H1 (cell line): ENCODE results near the gene ZNF106. TPM values are rescaled to one million over a fixed set of nuclear protein-coding genes. Genes with fewer than 3 reads are reported as not detected.

ENCODE experiments used
- CTCF ChIA-PET: fragments of 300-600 bp; sonication (Branson Sonifier 250); formaldehyde crosslinking; loops from one replicate; lab custom pipeline; 2021; ENCODE audit not compliant: partially characterized antibody; lab: Charles Lee
- POLR2A ChIA-PET: fragments of 300-600 bp; sonication (Branson Sonifier 250); formaldehyde crosslinking; loops from one replicate; lab custom pipeline; 2021; ENCODE audit warnings: inconsistent platforms; ENCODE audit not compliant: partially characterized antibody; lab: Charles Lee
- DNase-seq, 2 experiments: peaks; one replicate each; pipeline versions ENCODE4 v3.0.0 to v3.0.0-alpha.2; 2010 to 2022; ENCODE audit warnings: low spot score in 2 of 2, low read depth in 1 of 2, mixed read lengths in 1 of 2
- FAIRE-seq: peaks from 2 replicates; lab custom pipeline; 2011; peaks lifted over from hg19 to GRCh38; lab: Jason Lieb, UNC
- H2AFZ ChIP-seq: 2 replicates; pipeline ENCODE4 v1.8.1; 2012; ENCODE audit warnings: low read length, inconsistent platforms
- H2AK5ac ChIP-seq: 2 replicates; pipeline ENCODE4 v1.6.1; 2013; ENCODE audit warnings: low read depth, low read length
- H2BK120ac ChIP-seq: replicated peaks from 2 replicates; pipeline ENCODE3; 2013; ENCODE audit warnings: low read depth, low read length, inconsistent platforms
- H2BK12ac ChIP-seq: 2 replicates; pipeline ENCODE4 v1.6.1; 2013; ENCODE audit warnings: low read depth, low read length
- H2BK15ac ChIP-seq: 2 replicates; pipeline ENCODE4 v1.6.1; 2013; ENCODE audit warnings: low read length
- H2BK20ac ChIP-seq: 2 replicates; pipeline ENCODE4 v1.6.1; 2013; ENCODE audit warnings: low read length
- H2BK5ac ChIP-seq: 2 replicates; pipeline ENCODE4 v1.6.1; 2013; ENCODE audit warnings: low read depth, low read length
- H3K14ac ChIP-seq: 2 replicates; pipeline ENCODE4 v1.6.1; 2013; ENCODE audit warnings: inconsistent platforms; ENCODE audit not compliant: insufficient read length
- H3K18ac ChIP-seq: 2 replicates; pipeline ENCODE4 v1.6.1; 2013; ENCODE audit warnings: low read length; ENCODE audit errors: extremely low read depth
- H3K23ac ChIP-seq: 2 replicates; pipeline ENCODE4 v1.6.1; 2013; ENCODE audit warnings: inconsistent platforms; ENCODE audit not compliant: insufficient read length
- H3K23me2 ChIP-seq: 2 replicates; pipeline ENCODE4 v1.6.1; 2013; ENCODE audit warnings: low read depth, low read length
- H3K27ac ChIP-seq: 2 replicates; pipeline ENCODE4 v1.6.1; 2011; ENCODE audit warnings: low read depth, low read length, inconsistent platforms
- H3K27me3 ChIP-seq, 4 experiments: replicated peaks in 1 of 4; 1 replicate in 1 of 4; 2 replicates in 3 of 4; pipeline versions ENCODE4 v1.6.1 to v1.8.1; 2011 to 2013; ENCODE audit warnings: low read length in 3 of 4, mild to moderate bottlenecking in 3 of 4, inconsistent platforms in 2 of 4, mixed read lengths in 2 of 4, moderate library complexity in 1 of 4; ENCODE audit not compliant: control insufficient read depth in 3 of 4, insufficient read depth in 3 of 4; ENCODE audit errors: extremely low read depth in 1 of 4
- H3K36me3 ChIP-seq, 4 experiments: 2 replicates each; pipeline versions ENCODE4 v1.6.1 to v1.8.1; 2011 to 2013; ENCODE audit warnings: mild to moderate bottlenecking in 4 of 4, low read length in 3 of 4, moderate library complexity in 2 of 4, control low read depth in 1 of 4, inconsistent platforms in 1 of 4; ENCODE audit not compliant: insufficient read depth in 4 of 4, control insufficient read depth in 2 of 4
- H3K4ac ChIP-seq: replicated peaks from 2 replicates; pipeline ENCODE3; 2013; ENCODE audit warnings: low read length, low read depth, mixed read lengths, inconsistent platforms; ENCODE audit not compliant: insufficient read length
- H3K4me1 ChIP-seq, 4 experiments: replicated peaks in 1 of 4; 1 replicate in 1 of 4; 2 replicates in 3 of 4; pipeline versions ENCODE4 v1.6.1 to v1.8.1; 2011 to 2013; ENCODE audit warnings: low read length in 3 of 4, inconsistent platforms in 2 of 4, mixed read lengths in 1 of 4; ENCODE audit not compliant: insufficient read depth in 4 of 4, control insufficient read depth in 3 of 4
- H3K4me2 ChIP-seq, 2 experiments: 2 replicates each; pipeline versions ENCODE4 v1.6.1 to v1.8.1; 2011 to 2013; ENCODE audit warnings: low read depth in 2 of 2, low read length in 2 of 2, control low read depth in 1 of 2, inconsistent platforms in 1 of 2, mild to moderate bottlenecking in 1 of 2; ENCODE audit not compliant: insufficient read depth in 1 of 2
- H3K4me3 ChIP-seq, 4 experiments: fragments of 200-600, 300-600 bp in 1 of 4; sonication (generic), shearing (Covaris generic), sonication (Bioruptor Twin) in 1 of 4; 2 replicates each; pipeline versions ENCODE4 v1.5.1 to v1.8.1; 2011 to 2016; ENCODE audit warnings: low read length in 4 of 4, low read depth in 3 of 4, control low read depth in 2 of 4, inconsistent platforms in 2 of 4, mild to moderate bottlenecking in 2 of 4, mixed read lengths in 1 of 4, moderate library complexity in 1 of 4; ENCODE audit not compliant: insufficient read depth in 2 of 4; ENCODE audit errors: extremely low read depth in 1 of 4
- H3K56ac ChIP-seq: replicated peaks from 2 replicates; pipeline ENCODE3; 2013; ENCODE audit warnings: low read depth, mild to moderate bottlenecking, mixed read lengths, low read length, inconsistent platforms; ENCODE audit not compliant: insufficient read length
- H3K79me1 ChIP-seq: 2 replicates; pipeline ENCODE4 v1.6.1; 2013; ENCODE audit warnings: low read depth, low read length, control low read depth
- H3K79me2 ChIP-seq, 2 experiments: 2 replicates each; pipeline versions ENCODE4 v1.6.1 to v1.8.1; 2012 to 2013; ENCODE audit warnings: low read length in 2 of 2, mild to moderate bottlenecking in 2 of 2, inconsistent platforms in 1 of 2; ENCODE audit not compliant: insufficient read depth in 2 of 2, control insufficient read depth in 1 of 2
- H3K9ac ChIP-seq, 4 experiments: replicated peaks in 1 of 4; 1 replicate in 1 of 4; 2 replicates in 3 of 4; pipeline versions ENCODE4 v1.6.1 to v1.8.1; 2011 to 2013; ENCODE audit warnings: low read depth in 3 of 4, low read length in 3 of 4, control low read depth in 2 of 4, mild to moderate bottlenecking in 2 of 4, moderate library complexity in 2 of 4, inconsistent platforms in 1 of 4; ENCODE audit errors: extremely low read depth in 1 of 4
- H3K9me3 ChIP-seq, 2 experiments: 2 replicates each; pipeline versions ENCODE4 v1.6.1 to v1.8.1; 2012 to 2013; ENCODE audit warnings: mild to moderate bottlenecking in 2 of 2, moderate library complexity in 2 of 2, control low read depth in 1 of 2, inconsistent platforms in 1 of 2, low read depth in 1 of 2, low read length in 1 of 2, mixed read lengths in 1 of 2; ENCODE audit not compliant: insufficient read depth in 2 of 2
- H4K20me1 ChIP-seq, 2 experiments: replicated peaks in 1 of 2; 2 replicates each; pipeline versions ENCODE3 to v1.8.1; 2011 to 2013; ENCODE audit warnings: inconsistent platforms in 2 of 2, low read length in 2 of 2, mild to moderate bottlenecking in 1 of 2; ENCODE audit not compliant: insufficient read depth in 2 of 2, control insufficient read depth in 1 of 2
- H4K5ac ChIP-seq: 2 replicates; pipeline ENCODE4 v1.6.1; 2013; ENCODE audit warnings: low read length, low read depth, mixed read lengths, inconsistent platforms; ENCODE audit not compliant: insufficient read length
- H4K8ac ChIP-seq: 2 replicates; pipeline ENCODE4 v1.8.0; 2013; ENCODE audit warnings: mild to moderate bottlenecking, moderate library complexity, low read length, inconsistent platforms; ENCODE audit not compliant: insufficient read depth; ENCODE audit errors: extremely low read depth
- H4K91ac ChIP-seq: replicated peaks from 2 replicates; pipeline ENCODE3; 2013; ENCODE audit warnings: low read length, mixed read lengths, inconsistent platforms; ENCODE audit not compliant: insufficient read length
- ATF2 ChIP-seq: IDR thresholded peaks from 2 replicates; pipeline ENCODE4 v1.6.1; 2012; ENCODE audit warnings: low read length, inconsistent platforms
- BACH1 ChIP-seq: IDR thresholded peaks from 2 replicates; pipeline ENCODE4 v1.6.1; 2012; ENCODE audit warnings: low read length, improper control_type of control experiment
- EP300 ChIP-seq, 2 experiments: IDR thresholded peaks; 1 replicate in 1 of 2; 2 replicates in 1 of 2; pipeline ENCODE4 v1.6.1; 2011 to 2012; ENCODE audit warnings: low read depth in 2 of 2, low read length in 2 of 2, mild to moderate bottlenecking in 2 of 2, borderline replicate concordance in 1 of 2, inconsistent platforms in 1 of 2, moderate library complexity in 1 of 2
- GABPA ChIP-seq: IDR thresholded peaks from 2 replicates; pipeline ENCODE4 v1.6.1; 2011; ENCODE audit warnings: mild to moderate bottlenecking, low read length, moderate library complexity, borderline replicate concordance; ENCODE audit not compliant: insufficient read depth
- KDM4A ChIP-seq: IDR thresholded peaks from one replicate; pipeline ENCODE4 v1.7.1; 2012; ENCODE audit warnings: low read depth, mild to moderate bottlenecking, moderate library complexity, low read length, inconsistent platforms; ENCODE audit not compliant: severe bottlenecking
- NRF1 ChIP-seq: IDR thresholded peaks from 2 replicates; pipeline ENCODE4 v1.6.1; 2011; ENCODE audit warnings: mild to moderate bottlenecking, low read depth, low read length, improper control_type of control experiment
- PHF8 ChIP-seq: fragments of 200-600 bp; sonication (generic); conservative IDR thresholded peaks from 2 replicates; pipeline ENCODE4 v1.7.1; 2012; ENCODE audit warnings: low read depth, mild to moderate bottlenecking, inconsistent platforms, low read length, moderate library complexity
- RFX5 ChIP-seq: IDR thresholded peaks from 2 replicates; pipeline ENCODE4 v1.6.1; 2011; ENCODE audit warnings: low read depth, low read length, improper control_type of control experiment, borderline replicate concordance
- RNF2 ChIP-seq: fragments of 200-900, 300-1000 bp; sonication (generic); IDR thresholded peaks from 2 replicates; pipeline ENCODE4 v1.7.1; 2016; ENCODE audit warnings: borderline replicate concordance, low read depth, mild to moderate bottlenecking, antibody characterized with exemption, low read length; ENCODE audit not compliant: poor library complexity, severe bottlenecking; ENCODE audit errors: missing control alignments
- WGBS, 2 experiments: shearing (Covaris generic) in 1 of 2; methylation state at CpG; one replicate each; pipeline versions ENCODE4 v1.1.6 to v1.1.7; 2013 to 2015; ENCODE audit warnings: low lambda C conversion rate in 2 of 2, mixed read lengths in 2 of 2, inconsistent platforms in 1 of 2, low coverage in 1 of 2, missing lambda C conversion rate in 1 of 2; ENCODE audit not compliant: insufficient replicate concordance in 2 of 2, insufficient coverage in 1 of 2, insufficient read length in 1 of 2; ENCODE audit errors: extremely low coverage in 1 of 2, missing lambda C conversion rate in 1 of 2; 5-methylcytosine and 5-hydroxymethylcytosine counted together
- polyA plus RNA-seq, 7 experiments: library from polyadenylated mRNA; depleted of rRNA in 3 of 7; stranded (reverse) in 5 of 7; unstranded in 2 of 7; fragments of >200 nt in 5 of 7; fragments of 200-250 nt in 2 of 7; gene quantifications; 1 replicate in 5 of 7; 2 replicates in 1 of 7; 4 replicates in 1 of 7; pipeline versions ENCODE4 v1.2.1 to v1.2.3, GENCODE V29; 2011 to 2013; ENCODE audit warnings: missing spikeins in 2 of 7, mixed read lengths in 2 of 7
- total RNA-seq: library from RNA; stranded (reverse); fragmentation: NEBNext Ultra II Directional; extraction: Animal tissue kit (Norgen Biotek cat#: 25700); gene quantifications from 2 replicates; pipeline ENCODE4 v1.2.1, GENCODE V29; 2021

The ZNF106 gene
- total and polyA plus RNA-seq, 2 of the 8 experiments (the other 6 are each of a cell fraction or from before 2014, with no cell fraction given) = 18.2 to 62.0 TPM

- H3K23me2 ChIP-seq = peaks cover 12% of the 10 kb centered on the region; the same call in 1 of the 2 replicates
- H3K9ac ChIP-seq = peak overlapping the region; percentile 76 to 91 (median 82)
- H3K79me1 ChIP-seq = no peaks in the 10 kb centered on the region
- H4K20me1 ChIP-seq = peaks cover 0 to 2% of the 10 kb centered on the region in 2 experiments
- peak overlapping the region; percentile 88 for H3K27ac ChIP-seq
- ChIA-PET POLR2A (interaction anchor here (0.8 to 2.0 kb wide), 7 partner anchors 8 to 218 kb away, joined by 3 to 6 read pairs (median 4); partner anchors contain the start of genes GANC and TMEM87A), CTCF (interaction anchor here (0.6 to 1.7 kb wide), 6 partner anchors 8 to 1267 kb away, joined by 3 to 4 read pairs (median 4); no protein-coding TSS in a partner anchor)
- FAIRE-seq = no peak
- no peaks in the 10 kb centered on the region for H3K9me3 ChIP-seq
- H4K8ac ChIP-seq = no peak overlapping the region
- H3K23ac ChIP-seq = no peak overlapping the region
- H2BK12ac ChIP-seq = no peak overlapping the region; the same call in 1 of the 2 replicates
- H4K91ac ChIP-seq = no peak overlapping the region
- H3K36me3 ChIP-seq = no peaks in the 10 kb centered on the region
- peak overlapping the region; percentile 72 for H2BK5ac ChIP-seq
- H3K4me3 ChIP-seq = peak overlapping the region; percentile 72 to 88 (median 82); a peak in 7 of 8 replicates
- peaks cover 0 to 27% of the 10 kb centered on the region in 2 experiments; a peak in 2 of 4 replicates for H3K79me2 ChIP-seq
- H2BK20ac ChIP-seq = no peak overlapping the region
- peak overlapping the region; percentile 71 to 79 for H3K4me2 ChIP-seq
- peaks cover 0 to 5% (median 1%) of the 10 kb centered on the region in 4 experiments; a peak in 3 of 7 replicates for H3K4me1 ChIP-seq
- no peak overlapping the region for H2BK120ac ChIP-seq
- peak overlapping the region; percentile 11 for H4K5ac ChIP-seq
- no peaks in the 10 kb centered on the region for H3K27me3 ChIP-seq
- H2AK5ac ChIP-seq = no peak overlapping the region
- H3K56ac ChIP-seq = no peak overlapping the region
- no peak overlapping the region for H3K4ac ChIP-seq
- no peak overlapping the region for H3K14ac ChIP-seq
- 91% methylated on average over 18 of the region's 18 CpGs; no CpG with 5 or more reads in 1 of the 2 experiments for WGBS, 2 experiments
- H2AFZ ChIP-seq = peak overlapping the region; percentile 76
- H2BK15ac ChIP-seq = no peak overlapping the region
- DNase-seq = no peak
- H3K18ac ChIP-seq = peak overlapping the region; percentile 91
- no peak for TF ChIP-seq RFX5
- no peak for TF ChIP-seq GABPA
- TF ChIP-seq EP300 (IDR thresholded peaks at IDR 0.05; ENCODE audit: borderline replicate concordance in 1 of 2, low read depth in 2 of 2, low read length in 2 of 2) = no peak
- TF ChIP-seq KDM4A = no peak
- no peak for TF ChIP-seq ATF2
- TF ChIP-seq NRF1 = no peak
- no peak for TF ChIP-seq BACH1
- no peak for TF ChIP-seq RNF2
- no peak for TF ChIP-seq PHF8
These were observed 741 bp upstream of the ZNF106 start for GRCh38 chr15:42491539-42492225.
